IMR-90 (cell line): ENCODE results near the gene ACADSB. TPM values are rescaled to one million over a fixed set of nuclear protein-coding genes. Genes with fewer than 3 reads are reported as not detected.

Source experiments
- ATAC-seq: fragments of 200-7000 bp; cut with Tn5 transposase; 2 replicates; pipeline ENCODE4 v1.9.1; 2020; ENCODE audit warnings: low read depth, mild to moderate bottlenecking, moderate library complexity
- BruUV-seq: library from RNA; stranded (reverse); fragments of 400-500 nt; replicated peaks from 2 replicates; lab custom pipeline; 2021; lab: Mats Ljungman, UMichigan
- CTCF ChIA-PET: fragments of 300-600 bp; formaldehyde crosslinking; extraction: SDS; loops from one replicate; lab custom pipeline; 2021; ENCODE audit warnings: antibody characterized with exemption; lab: Yijun Ruan, JAX
- POLR2A ChIA-PET: fragments of 300-600 bp; sonication (Branson Sonifier 250); formaldehyde crosslinking; loops from one replicate; lab custom pipeline; 2022; ENCODE audit warnings: antibody characterized with exemption; ENCODE audit not compliant: unreplicated experiment; lab: Charles Lee
- DNase-seq: peaks from one replicate; pipeline ENCODE4 v3.0.0; 2013
- H2AFZ ChIP-seq: replicated peaks from 2 replicates; pipeline ENCODE3; 2013; ENCODE audit warnings: low read length, mild to moderate bottlenecking; ENCODE audit not compliant: poor library complexity
- H2AK5ac ChIP-seq: 2 replicates; pipeline ENCODE4 v1.6.1; 2013; ENCODE audit warnings: low read depth, low read length, inconsistent platforms
- H2AK9ac ChIP-seq: replicated peaks from 2 replicates; pipeline ENCODE3; 2013; ENCODE audit warnings: mild to moderate bottlenecking, low read depth, low read length, moderate library complexity; ENCODE audit not compliant: poor library complexity
- H2BK120ac ChIP-seq: 2 replicates; pipeline ENCODE4 v1.6.1; 2013; ENCODE audit warnings: low read depth, low read length, inconsistent platforms
- H2BK15ac ChIP-seq: 3 replicates; pipeline ENCODE4 v1.6.1; 2013; ENCODE audit warnings: low read depth, low read length, inconsistent platforms
- H2BK20ac ChIP-seq: 2 replicates; pipeline ENCODE4 v1.6.1; 2013; ENCODE audit warnings: low read depth, mild to moderate bottlenecking, inconsistent platforms, low read length, moderate library complexity
- H2BK5ac ChIP-seq: 2 replicates; pipeline ENCODE4 v1.6.1; 2013; ENCODE audit warnings: mild to moderate bottlenecking, low read depth, low read length, inconsistent platforms; ENCODE audit not compliant: poor library complexity, severe bottlenecking
- H3K14ac ChIP-seq: replicated peaks from 2 replicates; pipeline ENCODE4 v1.6.1; 2013; ENCODE audit warnings: low read depth, low read length, inconsistent platforms
- H3K18ac ChIP-seq: 2 replicates; pipeline ENCODE4 v1.6.1; 2013; ENCODE audit warnings: low read depth, low read length, control low read depth
- H3K23ac ChIP-seq: 2 replicates; pipeline ENCODE4 v1.6.1; 2013; ENCODE audit warnings: low read depth, low read length, inconsistent platforms
- H3K27ac ChIP-seq: 2 replicates; pipeline ENCODE4 v1.5.1; 2013; ENCODE audit warnings: mild to moderate bottlenecking, control low read depth, low read length; ENCODE audit not compliant: insufficient read depth
- H3K27me3 ChIP-seq: 2 replicates; pipeline ENCODE4 v1.6.1; 2013; ENCODE audit warnings: low read length; ENCODE audit not compliant: control insufficient read depth, insufficient read depth
- H3K36me3 ChIP-seq: 2 replicates; pipeline ENCODE4 v1.6.1; 2013; ENCODE audit warnings: low read length, mixed read lengths; ENCODE audit not compliant: control insufficient read depth, insufficient read depth
- H3K4ac ChIP-seq: 2 replicates; pipeline ENCODE4 v1.6.1; 2013; ENCODE audit warnings: low read depth, low read length, inconsistent platforms
- H3K4me1 ChIP-seq: 2 replicates; pipeline ENCODE4 v1.6.1; 2013; ENCODE audit warnings: low read length, mixed read lengths; ENCODE audit not compliant: control insufficient read depth, insufficient read depth
- H3K4me2 ChIP-seq: 2 replicates; pipeline ENCODE4 v1.6.1; 2013; ENCODE audit warnings: low read depth, mild to moderate bottlenecking, control low read depth, low read length, moderate library complexity
- H3K4me3 ChIP-seq: 2 replicates; pipeline ENCODE4 v1.5.1; 2013; ENCODE audit warnings: low read depth, mild to moderate bottlenecking, control low read depth, low read length, moderate library complexity; ENCODE audit not compliant: insufficient read depth
- H3K56ac ChIP-seq: 2 replicates; pipeline ENCODE4 v1.6.1; 2013; ENCODE audit warnings: low read length, inconsistent platforms; ENCODE audit not compliant: insufficient read depth; ENCODE audit errors: extremely low read depth
- H3K79me1 ChIP-seq, 2 experiments: 2 replicates each; pipeline ENCODE4 v1.6.1; 2013; ENCODE audit warnings: low read length in 2 of 2, inconsistent platforms in 1 of 2, low read depth in 1 of 2
- H3K9ac ChIP-seq: 2 replicates; pipeline ENCODE4 v1.6.1; 2013; ENCODE audit warnings: low read depth, low read length, control low read depth
- H3K9me1 ChIP-seq: 2 replicates; pipeline ENCODE4 v1.6.1; 2013; ENCODE audit warnings: low read length, inconsistent platforms; ENCODE audit not compliant: insufficient read depth
- H3K9me3 ChIP-seq: 2 replicates; pipeline ENCODE4 v1.6.1; 2013; ENCODE audit warnings: low read length; ENCODE audit not compliant: control insufficient read depth, insufficient read depth
- H4K20me1 ChIP-seq: 2 replicates; pipeline ENCODE4 v1.6.1; 2013; ENCODE audit warnings: low read length, inconsistent platforms; ENCODE audit not compliant: insufficient read depth
- H4K5ac ChIP-seq: 2 replicates; pipeline ENCODE4 v1.6.1; 2013; ENCODE audit warnings: mild to moderate bottlenecking, low read depth, low read length, control low read depth
- H4K8ac ChIP-seq, 2 experiments: 2 replicates each; pipeline ENCODE4 v1.6.1; 2013; ENCODE audit warnings: low read depth in 2 of 2, low read length in 2 of 2, control low read depth in 1 of 2, inconsistent platforms in 1 of 2
- H4K91ac ChIP-seq: 2 replicates; pipeline ENCODE4 v1.6.1; 2013; ENCODE audit warnings: low read depth, low read length, inconsistent platforms; ENCODE audit not compliant: insufficient read depth
- CEBPB ChIP-seq: IDR thresholded peaks from 2 replicates; pipeline ENCODE4 v1.6.1; 2012; ENCODE audit warnings: low read depth, low read length, improper control_type of control experiment
- WGBS, 2 experiments: methylation state at CpG; one replicate each; pipeline versions ENCODE4 v1.1.5 to v1.1.7; 2013; ENCODE audit warnings: missing lambda C conversion rate in 2 of 2; ENCODE audit not compliant: insufficient read length in 1 of 2; ENCODE audit errors: extremely low coverage in 2 of 2; 5-methylcytosine and 5-hydroxymethylcytosine counted together
- dilution Hi-C: fragments of 300-500 bp; cut with HindIII; formaldehyde crosslinking; loops from one replicate; pipeline ENCODE4 v1.14.3; 2018; ENCODE audit warnings: low sequenced_read_pairs; ENCODE audit not compliant: unreplicated experiment
- in situ Hi-C: fragments of 300-500 bp; cut with MboI; formaldehyde crosslinking; loops from 3 replicates; pipeline ENCODE4 v1.14.3; 2019; ENCODE audit warnings: low sequenced_read_pairs, inconsistent platforms, mixed read lengths
- intact Hi-C: fragments of 100-400 bp; cut with micrococcal nuclease; formaldehyde crosslinking; loops from 2 replicates; pipeline ENCODE4 v1.10.0; 2022
- polyA plus RNA-seq, 3 experiments: library from polyadenylated mRNA; depleted of rRNA; stranded (reverse); fragments of >200 nt; gene quantifications; 2 replicates each; pipeline ENCODE4 v1.2.3, GENCODE V29; 2012; ENCODE audit warnings: low replicate concordance in 1 of 3
- total RNA-seq: library from RNA; depleted of rRNA; stranded (reverse); fragments of >200 nt; gene quantifications from 2 replicates; pipeline ENCODE4 v1.2.3, GENCODE V29; 2012
- TF ChIP-seq, protein P1 (sequence below): conservative IDR thresholded peaks from 2 replicates; pipeline ENCODE4 v1.5.1; 2012; ENCODE audit warnings: mild to moderate bottlenecking, low read depth, low read length, improper control_type of control experiment

Gene ACADSB
- total and polyA plus RNA-seq, 2 of the 4 experiments (the other 2 are of a cell fraction): 6.2 to 10.6 TPM

DNA sequence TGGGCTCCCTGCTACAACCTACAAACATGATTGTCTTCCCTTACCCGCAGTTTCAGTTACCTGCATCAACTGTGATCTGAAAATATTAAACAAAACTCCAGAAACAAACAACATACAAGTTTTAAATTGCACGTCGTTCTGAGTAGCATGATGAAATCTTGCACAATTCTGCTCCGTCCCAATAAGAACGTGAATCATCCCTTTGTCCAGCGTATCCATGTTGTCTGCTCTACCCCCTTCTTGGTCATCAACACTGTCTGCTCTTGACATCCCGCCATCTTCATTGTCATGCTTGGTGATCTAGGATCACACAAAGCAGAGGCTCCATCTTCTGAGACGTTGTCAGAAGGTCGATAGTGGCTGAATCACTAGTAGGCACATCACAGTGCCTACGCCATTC lies 53.9 kb downstream of the ACADSB start:
- intact Hi-C loops (no loop called here), in situ Hi-C loops (no loop called here), dilution Hi-C loops (no loop called here)
- Histone ChIP-seq H3K14ac (no peak overlapping the region), H4K5ac (no peak overlapping the region), H3K23ac (no peak overlapping the region), H3K9me1 (no peaks in the 10 kb centered on the region), H2AK9ac (no peak overlapping the region), H2BK20ac (no peak overlapping the region), H3K9me3 (no peaks in the 10 kb centered on the region), H4K8ac (no peak overlapping the region), H4K20me1 (no peaks in the 10 kb centered on the region), H3K79me1 (no peaks in the 10 kb centered on the region), H3K4ac (no peak overlapping the region), H3K4me2 (no peak overlapping the region), H3K36me3 (no peaks in the 10 kb centered on the region), H2AFZ (no peak overlapping the region), H3K4me1 (no peaks in the 10 kb centered on the region), H3K27ac (no peak overlapping the region), H2AK5ac (no peak overlapping the region), H2BK120ac (no peak overlapping the region), H3K18ac (no peak overlapping the region), H4K91ac (no peak overlapping the region), H2BK15ac (no peak overlapping the region), H3K4me3 (no peak overlapping the region), H3K56ac (no peak overlapping the region), H3K27me3 (no peaks in the 10 kb centered on the region), H3K9ac (no peak overlapping the region), H2BK5ac (no peak overlapping the region)
- no TSS peak for BruUV-seq
- CTCF ChIA-PET: no interaction called here
- ATAC-seq (no peak), DNase-seq (no peak)
- POLR2A ChIA-PET: no interaction called here
- TF ChIP-seq CEBPB: peak; percentile 28; the same call in 1 of the 2 replicates
- TF ChIP-seq, protein P1, sequence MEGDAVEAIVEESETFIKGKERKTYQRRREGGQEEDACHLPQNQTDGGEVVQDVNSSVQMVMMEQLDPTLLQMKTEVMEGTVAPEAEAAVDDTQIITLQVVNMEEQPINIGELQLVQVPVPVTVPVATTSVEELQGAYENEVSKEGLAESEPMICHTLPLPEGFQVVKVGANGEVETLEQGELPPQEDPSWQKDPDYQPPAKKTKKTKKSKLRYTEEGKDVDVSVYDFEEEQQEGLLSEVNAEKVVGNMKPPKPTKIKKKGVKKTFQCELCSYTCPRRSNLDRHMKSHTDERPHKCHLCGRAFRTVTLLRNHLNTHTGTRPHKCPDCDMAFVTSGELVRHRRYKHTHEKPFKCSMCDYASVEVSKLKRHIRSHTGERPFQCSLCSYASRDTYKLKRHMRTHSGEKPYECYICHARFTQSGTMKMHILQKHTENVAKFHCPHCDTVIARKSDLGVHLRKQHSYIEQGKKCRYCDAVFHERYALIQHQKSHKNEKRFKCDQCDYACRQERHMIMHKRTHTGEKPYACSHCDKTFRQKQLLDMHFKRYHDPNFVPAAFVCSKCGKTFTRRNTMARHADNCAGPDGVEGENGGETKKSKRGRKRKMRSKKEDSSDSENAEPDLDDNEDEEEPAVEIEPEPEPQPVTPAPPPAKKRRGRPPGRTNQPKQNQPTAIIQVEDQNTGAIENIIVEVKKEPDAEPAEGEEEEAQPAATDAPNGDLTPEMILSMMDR: no peak
- 60% methylated on average over 1 of the region's 10 CpGs; no CpG with 5 or more reads in 1 of the 2 experiments for WGBS, 2 experiments
